Fibroblast of the aortic adventitia (primary cell): Measurements from ENCODE around the gene CRAMP1. TPM values are rescaled to one million over a fixed set of nuclear protein-coding genes. Genes with fewer than 3 reads are reported as not detected.

Source experiments
- DNase-seq: peaks from one replicate; pipeline ENCODE4 v3.0.0-alpha.2; 2010; ENCODE audit warnings: low read depth
- H3K4me3 ChIP-seq: 2 replicates; pipeline ENCODE4 v1.5.1; 2011; ENCODE audit warnings: low read depth, mild to moderate bottlenecking, control low read depth, low read length, moderate library complexity
- CTCF ChIP-seq: IDR thresholded peaks from 2 replicates; pipeline ENCODE4 v1.5.1; 2011; ENCODE audit warnings: mild to moderate bottlenecking, low read length, control low read depth, inconsistent platforms; ENCODE audit not compliant: insufficient read depth
- total RNA-seq: library from RNA; depleted of rRNA; stranded (reverse); fragments of >200 nt; gene quantifications from 2 replicates; pipeline ENCODE4 v1.2.3, GENCODE V29; 2012; ENCODE audit warnings: low replicate concordance

The CRAMP1 gene
- total RNA-seq, 1 donor: 9.9 TPM

DNA sequence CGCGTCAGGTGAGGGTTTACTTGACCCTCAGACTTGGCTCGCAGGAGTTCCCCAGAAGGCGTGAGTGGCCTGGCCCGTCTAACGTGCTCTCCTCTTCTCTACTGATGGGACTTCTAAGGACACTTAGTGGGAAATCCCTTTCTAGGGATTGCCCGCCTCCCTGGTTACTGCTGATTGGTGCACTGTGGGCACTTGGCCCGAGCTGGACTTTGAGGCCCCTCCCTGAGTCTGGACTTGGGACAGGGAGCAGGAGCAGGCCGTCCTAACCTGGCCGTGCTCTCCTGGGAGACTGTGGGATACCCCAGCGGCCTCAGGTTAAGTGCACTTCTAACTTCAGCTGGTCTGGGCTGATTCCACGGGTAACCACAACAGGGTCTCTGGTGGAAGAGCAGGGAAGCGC lies 15.0 kb upstream of the CRAMP1 start:
- no peak overlapping the region for H3K4me3 ChIP-seq
- TF ChIP-seq CTCF: no peak
- no peak for DNase-seq

DNA sequence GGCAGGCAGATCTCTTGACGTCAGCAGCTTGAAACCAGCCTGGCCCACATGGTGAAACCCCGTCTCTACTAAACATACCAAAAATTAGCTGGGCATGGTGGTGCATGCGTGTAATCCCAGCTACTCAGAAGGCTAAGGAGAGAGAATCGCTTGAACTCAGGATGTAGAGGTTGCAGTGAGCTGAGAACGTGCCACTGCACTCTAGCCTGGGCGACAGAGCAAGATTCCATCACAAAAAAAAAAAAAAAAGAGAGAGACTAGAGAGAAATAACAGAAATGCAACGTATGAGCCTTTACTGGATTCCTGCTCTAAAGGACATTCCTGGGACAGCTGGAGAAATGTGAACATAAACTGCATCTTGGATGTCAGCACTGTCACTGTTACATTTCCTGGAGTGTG lies 11.1 kb upstream of the CRAMP1 start:
- TF ChIP-seq CTCF: no peak
- H3K4me3 ChIP-seq: no peak overlapping the region
- DNase-seq: no peak

DNA sequence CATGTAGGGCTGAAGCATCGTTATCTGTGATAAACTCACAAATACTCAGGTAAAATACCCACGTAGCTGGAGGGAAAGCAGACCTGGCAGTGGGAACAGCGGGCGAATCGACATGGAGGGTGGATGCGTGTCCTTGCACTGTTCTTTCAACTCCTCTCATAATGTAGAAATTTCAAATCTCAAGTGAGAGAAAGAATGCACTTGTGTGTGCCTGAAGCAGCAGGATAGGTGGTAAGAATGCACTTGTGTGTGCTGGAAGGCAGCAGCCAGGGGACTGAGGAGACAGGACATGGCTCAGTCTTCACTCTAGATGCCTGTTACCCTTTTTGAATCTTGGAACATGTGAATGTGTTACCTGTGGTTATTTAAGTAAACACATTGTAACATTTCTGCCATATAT lies 10.7 kb upstream of the CRAMP1 start:
- H3K4me3 ChIP-seq: no peak overlapping the region
- DNase-seq: no peak
- no peak for TF ChIP-seq CTCF

DNA sequence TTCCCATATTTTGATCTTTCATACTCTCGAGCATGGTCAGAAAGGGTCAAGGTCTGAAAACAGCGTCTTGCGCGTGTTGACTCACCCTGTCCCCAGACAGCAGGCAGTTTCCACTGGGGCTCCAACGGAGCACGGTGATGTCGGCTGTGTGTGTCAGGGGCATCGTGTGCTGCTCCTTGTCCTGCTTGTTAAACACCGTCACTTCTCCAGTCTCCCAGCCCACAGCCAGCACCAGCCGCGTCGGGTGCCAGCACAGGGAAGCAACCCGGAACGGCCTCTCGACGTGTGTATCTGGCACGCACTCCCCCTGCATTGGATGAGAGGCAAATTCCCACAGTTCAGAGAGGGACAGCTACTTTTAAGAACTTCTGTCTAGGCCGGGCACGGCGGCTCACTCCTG lies 9.9 kb upstream of the CRAMP1 start:
- DNase-seq: no peak
- TF ChIP-seq CTCF: no peak
- H3K4me3 ChIP-seq: no peak overlapping the region

DNA sequence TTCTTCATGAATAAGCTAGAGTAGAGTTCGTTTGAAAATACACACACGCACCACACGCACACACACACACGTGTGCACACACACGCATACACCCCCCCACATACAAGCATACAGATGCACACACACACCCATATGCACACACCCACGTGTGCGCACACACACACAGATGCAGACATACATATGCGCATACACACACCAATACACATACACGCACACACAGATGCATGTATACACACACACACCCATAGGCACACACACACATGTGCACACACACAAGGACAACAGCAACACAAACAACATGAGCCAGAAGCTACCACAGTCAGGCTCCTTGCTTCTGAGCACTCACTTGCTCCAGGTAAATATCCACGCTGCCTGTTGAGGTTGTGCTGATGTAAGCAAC lies 5.4 kb upstream of the CRAMP1 start:
- H3K4me3 ChIP-seq: no peak overlapping the region
- no peak for TF ChIP-seq CTCF
- no peak for DNase-seq

DNA sequence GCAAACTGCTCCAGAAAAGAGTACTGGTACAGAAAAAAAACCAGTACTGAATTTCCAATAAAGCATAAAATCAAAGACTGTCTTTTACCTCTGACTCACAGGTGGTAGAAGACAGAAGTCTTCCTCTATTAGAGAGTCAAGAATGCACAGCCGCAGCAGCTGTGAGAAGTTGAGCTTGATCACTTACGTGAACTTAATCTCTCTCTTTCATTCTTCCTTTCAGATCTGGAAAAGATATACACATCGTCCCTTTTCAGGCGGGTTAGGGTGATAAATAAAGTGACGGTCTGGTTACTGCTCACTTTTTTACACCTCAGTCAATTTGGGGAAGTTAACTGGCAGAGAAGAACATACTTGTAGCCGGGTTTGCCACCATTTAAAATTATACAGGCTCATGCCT lies 4.2 kb upstream of the CRAMP1 start:
- no peak overlapping the region for H3K4me3 ChIP-seq
- DNase-seq: no peak
- no peak for TF ChIP-seq CTCF

DNA sequence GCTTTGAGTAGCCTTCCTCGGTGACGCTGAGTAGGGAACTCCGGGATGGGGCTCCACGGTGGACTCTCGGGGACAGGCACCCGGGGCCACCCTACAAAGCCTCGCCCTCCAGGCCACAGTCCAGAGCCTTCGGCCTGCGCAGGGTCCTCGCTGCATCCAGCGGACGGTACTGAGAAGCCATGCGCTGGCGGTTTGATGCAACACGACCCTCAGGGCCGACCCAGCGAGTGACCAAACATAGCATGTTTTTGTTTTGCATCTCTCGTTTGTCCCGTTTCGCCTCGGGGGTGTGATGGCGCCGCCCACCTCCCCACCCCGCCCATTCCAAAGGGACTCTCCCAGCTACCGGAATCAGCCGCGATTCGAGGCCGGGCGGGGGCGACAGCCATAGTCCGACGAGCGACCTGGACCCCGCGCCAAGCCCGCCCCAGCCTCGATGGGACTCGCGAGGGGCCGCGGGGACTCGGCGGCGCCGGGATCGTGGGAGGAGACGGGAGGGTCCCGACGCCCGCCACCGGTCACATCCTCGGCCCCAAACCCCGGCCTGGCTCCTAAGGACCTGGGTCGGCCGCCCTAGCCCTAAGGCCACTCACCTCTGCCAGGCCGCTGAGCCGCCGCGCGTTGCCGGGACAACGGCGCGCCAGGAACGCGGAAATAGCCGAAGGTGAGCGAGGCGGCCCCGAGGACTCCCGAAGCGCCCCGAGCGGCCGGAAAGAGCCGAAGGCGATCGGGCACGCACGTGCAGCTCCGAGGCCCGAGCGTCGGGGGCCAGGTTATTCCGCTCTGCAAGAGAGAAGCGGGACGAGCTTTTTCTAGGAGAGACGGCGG lies 1.9 kb upstream of the CRAMP1 start:
- TF ChIP-seq CTCF: no peak
- DNase-seq: peak; percentile 79
- peak overlapping the region; percentile 86 for H3K4me3 ChIP-seq
